K562 (cell line): ENCODE measurements around the gene ZDHHC17. TPM values are rescaled to one million over a fixed set of nuclear protein-coding genes. Genes with fewer than 3 reads are reported as not detected.

Source experiments
- ARID1B ChIP-seq: fragments of 450-650 bp; IDR thresholded peaks from 2 replicates; pipeline ENCODE4 v1.6.1; 2016; ENCODE audit warnings: antibody characterized with exemption, mild to moderate bottlenecking, inconsistent platforms
- CSDE1 ChIP-seq, 2 experiments: fragments of 450-650 bp; IDR thresholded peaks; 2 replicates each; pipeline ENCODE4 v1.6.1; 2016; ENCODE audit warnings: mild to moderate bottlenecking in 1 of 2
- ETV1 ChIP-seq: fragments of 450-650 bp; conservative IDR thresholded peaks from 2 replicates; pipeline ENCODE4 v1.6.1; 2016; ENCODE audit warnings: missing genetic modification characterization, control low read depth, low read depth, missing compliant biosample characterization
- GATA2 ChIP-seq: sonication (generic); formaldehyde crosslinking; IDR thresholded peaks from 2 replicates; pipeline ENCODE4 v1.4.0; 2020; ENCODE audit warnings: mild to moderate bottlenecking, missing genetic modification reagents
- HCFC1 ChIP-seq: IDR thresholded peaks from 2 replicates; pipeline ENCODE4 v1.6.1; 2012; ENCODE audit warnings: low read depth, low read length, improper control_type of control experiment
- NCOR1 ChIP-seq: fragments of 450-650 bp; IDR thresholded peaks from 2 replicates; pipeline ENCODE4 v1.6.1; 2016; ENCODE audit warnings: mild to moderate bottlenecking, moderate library complexity
- OTX1 ChIP-seq: fragments of 450-650 bp; formaldehyde crosslinking; IDR thresholded peaks from 2 replicates; pipeline ENCODE4 v1.4.0; 2022; ENCODE audit warnings: mild to moderate bottlenecking
- RBM34 ChIP-seq: fragments of 200-400 bp; formaldehyde crosslinking; IDR thresholded peaks from 2 replicates; pipeline ENCODE4 v1.6.1; 2018; ENCODE audit warnings: low read length, borderline replicate concordance; ENCODE audit not compliant: insufficient read depth
- SMARCA5 ChIP-seq: fragments of 450-650 bp; IDR thresholded peaks from 2 replicates; pipeline ENCODE4 v1.6.1; 2016
- SP2 ChIP-seq: IDR thresholded peaks from 2 replicates; pipeline ENCODE4 v1.6.1; 2011; ENCODE audit warnings: mild to moderate bottlenecking, low read depth, low read length, moderate library complexity; ENCODE audit not compliant: poor library complexity, severe bottlenecking; ENCODE audit errors: extremely low read depth
- TCF3 ChIP-seq: sonication (generic); formaldehyde crosslinking; IDR thresholded peaks from 2 replicates; pipeline ENCODE4 v1.4.0; 2020; ENCODE audit warnings: mild to moderate bottlenecking, missing genetic modification reagents
- TRIM24 ChIP-seq, 2 experiments: fragments of 450-650 bp; IDR thresholded peaks; 2 replicates each; pipeline ENCODE4 v1.6.1; 2016
- ZNF133 ChIP-seq: fragments of 250-450 bp; sonication (Bioruptor Pico); IDR thresholded peaks from 2 replicates; pipeline ENCODE4 v1.4.0; 2020; ENCODE audit warnings: mild to moderate bottlenecking
- ZNF830 ChIP-seq: fragments of 250-450 bp; sonication (Bioruptor Pico); IDR thresholded peaks from 2 replicates; pipeline ENCODE4 v1.5.0; 2021; ENCODE audit warnings: mild to moderate bottlenecking
- polyA plus RNA-seq, 8 experiments: library from polyadenylated mRNA; depleted of rRNA in 4 of 8; stranded (reverse) in 5 of 8; unstranded in 3 of 8; fragments of >200 nt; fragmentation: Nextera tagmentation in 2 of 8; fragmentation: Illumina TruSeq in 1 of 8; extraction: Ambion mirVana in 2 of 8; extraction: Trizol in 1 of 8; gene quantifications; 2 replicates each; pipeline versions ENCODE4 v1.2.1 to v1.2.3, GENCODE V29; 2011 to 2014; ENCODE audit warnings: inconsistent platforms in 1 of 8, missing spikeins in 1 of 8
- total RNA-seq, 7 experiments: library from RNA; depleted of rRNA in 6 of 7; stranded (reverse); fragments of >200 nt in 6 of 7; fragmentation: Illumina TruSeq in 2 of 7; extraction: Trizol in 2 of 7; gene quantifications; 2 replicates each; pipeline versions ENCODE4 v1.2.1 to v1.2.3, GENCODE V29; 2011 to 2021; ENCODE audit warnings: low replicate concordance in 1 of 7
- TF ChIP-seq, protein P1 (sequence below): sonication (generic); formaldehyde crosslinking; IDR thresholded peaks from 2 replicates; pipeline ENCODE4 v1.8.1; 2023; ENCODE audit warnings: mild to moderate bottlenecking, missing genetic modification reagents
- TF ChIP-seq, protein P2 (sequence below): fragments of 450-650 bp; formaldehyde crosslinking; IDR thresholded peaks from 2 replicates; pipeline ENCODE4 v1.4.0; 2022; ENCODE audit warnings: missing genetic modification characterization

ZDHHC17 gene
- total and polyA plus RNA-seq, 9 of the 15 experiments (the other 6 are each of a cell fraction or from before 2014, with no cell fraction given): 6.7 to 66.0 (median 27.5) TPM

DNA sequence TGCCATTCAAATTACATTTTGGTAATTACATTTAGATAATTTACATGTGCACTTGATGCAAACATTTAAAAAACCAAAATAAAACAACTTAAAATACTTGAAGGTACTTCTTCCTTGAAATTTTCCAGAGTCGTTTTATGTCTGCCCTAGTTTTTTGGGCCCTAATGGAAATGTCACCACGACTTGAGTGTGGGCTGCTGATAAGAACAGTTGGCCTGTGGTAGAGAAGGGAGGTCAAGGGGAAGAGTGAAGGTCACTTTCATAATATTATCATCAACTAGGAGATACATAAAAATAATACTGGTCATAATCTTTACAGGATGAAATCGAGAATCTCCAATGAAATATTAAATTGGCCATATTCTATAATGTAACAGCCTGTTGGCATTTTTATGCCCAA lies 23.1 kb downstream of the ZDHHC17 start (continued):
- TF ChIP-seq, protein P1, sequence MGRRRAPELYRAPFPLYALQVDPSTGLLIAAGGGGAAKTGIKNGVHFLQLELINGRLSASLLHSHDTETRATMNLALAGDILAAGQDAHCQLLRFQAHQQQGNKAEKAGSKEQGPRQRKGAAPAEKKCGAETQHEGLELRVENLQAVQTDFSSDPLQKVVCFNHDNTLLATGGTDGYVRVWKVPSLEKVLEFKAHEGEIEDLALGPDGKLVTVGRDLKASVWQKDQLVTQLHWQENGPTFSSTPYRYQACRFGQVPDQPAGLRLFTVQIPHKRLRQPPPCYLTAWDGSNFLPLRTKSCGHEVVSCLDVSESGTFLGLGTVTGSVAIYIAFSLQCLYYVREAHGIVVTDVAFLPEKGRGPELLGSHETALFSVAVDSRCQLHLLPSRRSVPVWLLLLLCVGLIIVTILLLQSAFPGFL (CRISPR knock-in tag): no peak
- TF ChIP-seq, protein P2, sequence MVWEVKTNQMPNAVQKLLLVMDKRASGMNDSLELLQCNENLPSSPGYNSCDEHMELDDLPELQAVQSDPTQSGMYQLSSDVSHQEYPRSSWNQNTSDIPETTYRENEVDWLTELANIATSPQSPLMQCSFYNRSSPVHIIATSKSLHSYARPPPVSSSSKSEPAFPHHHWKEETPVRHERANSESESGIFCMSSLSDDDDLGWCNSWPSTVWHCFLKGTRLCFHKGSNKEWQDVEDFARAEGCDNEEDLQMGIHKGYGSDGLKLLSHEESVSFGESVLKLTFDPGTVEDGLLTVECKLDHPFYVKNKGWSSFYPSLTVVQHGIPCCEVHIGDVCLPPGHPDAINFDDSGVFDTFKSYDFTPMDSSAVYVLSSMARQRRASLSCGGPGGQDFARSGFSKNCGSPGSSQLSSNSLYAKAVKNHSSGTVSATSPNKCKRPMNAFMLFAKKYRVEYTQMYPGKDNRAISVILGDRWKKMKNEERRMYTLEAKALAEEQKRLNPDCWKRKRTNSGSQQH: no peak
- TF ChIP-seq SMARCA5 (no peak), GATA2 (CRISPR knock-in tag) (no peak), OTX1 (CRISPR knock-in tag) (no peak), ZNF830 (CRISPR knock-in tag) (no peak), ZNF133 (no peak), NCOR1 (peak; percentile 44; the same call in 1 of the 2 replicates), SP2 (no peak), ETV1 (tag) (no peak), HCFC1 (no peak), RBM34 (no peak), TRIM24 (IDR thresholded peaks at IDR 0.05) (peak; percentile 42 to 60; a peak in 3 of 4 replicates), TCF3 (peak; percentile 65), ARID1B (peak; percentile 79), CSDE1 (IDR thresholded peaks at IDR 0.05) (no peak)
